ENCODE measurements around the gene PCDHGC3.
"Not testable (repeated sequence)": the region's sequence is repeated elsewhere in the genome, so short reads cannot be mapped to it uniquely, and the experiment has no call there.

The PCDHGC3 gene

DNA sequence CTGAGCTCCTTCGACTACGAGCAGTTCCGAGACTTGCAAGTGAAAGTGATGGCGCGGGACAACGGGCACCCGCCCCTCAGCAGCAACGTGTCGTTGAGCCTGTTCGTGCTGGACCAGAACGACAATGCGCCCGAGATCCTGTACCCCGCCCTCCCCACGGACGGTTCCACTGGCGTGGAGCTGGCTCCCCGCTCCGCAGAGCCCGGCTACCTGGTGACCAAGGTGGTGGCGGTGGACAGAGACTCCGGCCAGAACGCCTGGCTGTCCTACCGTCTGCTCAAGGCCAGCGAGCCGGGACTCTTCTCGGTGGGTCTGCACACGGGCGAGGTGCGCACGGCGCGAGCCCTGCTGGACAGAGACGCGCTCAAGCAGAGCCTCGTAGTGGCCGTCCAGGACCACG lies 43.5 kb upstream of the PCDHGC3 start:
- not testable (repeated sequence) for H2AFZ ChIP-seq (ENCODE audit: low read depth, low read length); H3K27ac ChIP-seq (ENCODE audit: low read length, poor library complexity, severe bottlenecking); H4K8ac ChIP-seq (ENCODE audit: low read length); H3K9ac ChIP-seq (ENCODE audit: low read length); H2BK120ac ChIP-seq (ENCODE audit: low read depth, low read length); H2BK12ac ChIP-seq (ENCODE audit: low read length in 2 of 2); H4K91ac ChIP-seq (ENCODE audit: low read length); DNase-seq; H2BK15ac ChIP-seq (ENCODE audit: low read depth, poor library complexity, severe bottlenecking); H3K4ac ChIP-seq (ENCODE audit: low read depth in 1 of 2, low read length in 2 of 2); H3K23ac ChIP-seq (ENCODE audit: low read length in 2 of 2); H3K4me1 ChIP-seq (ENCODE audit: control insufficient read depth, insufficient read depth, low read depth, low read length); H3K27me3 ChIP-seq (ENCODE audit: control insufficient read depth in 1 of 2, insufficient read depth in 1 of 2, low read length in 2 of 2); H3K18ac ChIP-seq (ENCODE audit: low read depth in 1 of 2, low read length in 2 of 2); H2BK5ac ChIP-seq (ENCODE audit: low read depth, low read length, poor library complexity, severe bottlenecking); H2AK5ac ChIP-seq (ENCODE audit: low read length, severe bottlenecking); H3K4me2 ChIP-seq (ENCODE audit: low read length, poor library complexity, severe bottlenecking); H3K14ac ChIP-seq (ENCODE audit: low read length in 2 of 2)
- H3K79me1 ChIP-seq (replicated peaks; ENCODE audit: low read length, poor library complexity, severe bottlenecking), result peaks cover 14% of the 10 kb centered on the region
- H3K9me3 ChIP-seq (ENCODE audit: control insufficient read depth, low read length), result peaks cover 21% of the 10 kb centered on the region
- WGBS, result 98% methylated on average over 23 of the region's 38 CpGs
- H3K4me3 ChIP-seq (ENCODE audit: insufficient read depth in 1 of 2, low read depth in 1 of 2, low read length in 2 of 2), result peak overlapping the region in 1 of 2 experiments; percentile 80
- peaks cover 9 to 28% of the 10 kb centered on the region in 2 experiments for H3K36me3 ChIP-seq (ENCODE audit: control insufficient read depth in 1 of 2, insufficient read depth in 2 of 2, low read depth in 1 of 2, low read length in 2 of 2)

DNA sequence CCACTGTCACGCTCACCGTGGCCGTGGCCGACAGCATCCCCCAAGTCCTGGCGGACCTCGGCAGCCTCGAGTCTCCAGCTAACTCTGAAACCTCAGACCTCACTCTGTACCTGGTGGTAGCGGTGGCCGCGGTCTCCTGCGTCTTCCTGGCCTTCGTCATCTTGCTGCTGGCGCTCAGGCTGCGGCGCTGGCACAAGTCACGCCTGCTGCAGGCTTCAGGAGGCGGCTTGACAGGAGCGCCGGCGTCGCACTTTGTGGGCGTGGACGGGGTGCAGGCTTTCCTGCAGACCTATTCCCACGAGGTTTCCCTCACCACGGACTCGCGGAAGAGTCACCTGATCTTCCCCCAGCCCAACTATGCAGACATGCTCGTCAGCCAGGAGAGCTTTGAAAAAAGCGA lies 43.0 kb upstream of the PCDHGC3 start:
- not testable (repeated sequence) for H2BK12ac ChIP-seq (ENCODE audit: low read length in 2 of 2); H3K27me3 ChIP-seq (ENCODE audit: control insufficient read depth in 1 of 2, insufficient read depth in 1 of 2, low read length in 2 of 2); H2BK15ac ChIP-seq (ENCODE audit: low read depth, poor library complexity, severe bottlenecking); H3K14ac ChIP-seq (ENCODE audit: low read length in 2 of 2); H3K4me1 ChIP-seq (ENCODE audit: control insufficient read depth, insufficient read depth, low read depth, low read length); H3K4ac ChIP-seq (ENCODE audit: low read depth in 1 of 2, low read length in 2 of 2); H3K4me2 ChIP-seq (ENCODE audit: low read length, poor library complexity, severe bottlenecking); H3K27ac ChIP-seq (ENCODE audit: low read length, poor library complexity, severe bottlenecking); H3K18ac ChIP-seq (ENCODE audit: low read depth in 1 of 2, low read length in 2 of 2); H2AK5ac ChIP-seq (ENCODE audit: low read length, severe bottlenecking); H4K8ac ChIP-seq (ENCODE audit: low read length); H3K23ac ChIP-seq (ENCODE audit: low read length in 2 of 2); H3K9ac ChIP-seq (ENCODE audit: low read length); H2BK5ac ChIP-seq (ENCODE audit: low read depth, low read length, poor library complexity, severe bottlenecking); H2AFZ ChIP-seq (ENCODE audit: low read depth, low read length); DNase-seq; H2BK120ac ChIP-seq (ENCODE audit: low read depth, low read length); H4K91ac ChIP-seq (ENCODE audit: low read length)
- Histone ChIP-seq H3K4me3 (ENCODE audit: insufficient read depth in 1 of 2, low read depth in 1 of 2, low read length in 2 of 2) (peak overlapping the region in 1 of 2 experiments; percentile 80), H3K79me1 (replicated peaks; ENCODE audit: low read length, poor library complexity, severe bottlenecking) (peaks cover 10% of the 10 kb centered on the region), H3K9me3 (ENCODE audit: control insufficient read depth, low read length) (peaks cover 17% of the 10 kb centered on the region), H3K36me3 (ENCODE audit: control insufficient read depth in 1 of 2, insufficient read depth in 2 of 2, low read depth in 1 of 2, low read length in 2 of 2) (peaks cover 6 to 23% of the 10 kb centered on the region in 2 experiments)
- WGBS, result 98% methylated on average over 27 of the region's 29 CpGs

DNA sequence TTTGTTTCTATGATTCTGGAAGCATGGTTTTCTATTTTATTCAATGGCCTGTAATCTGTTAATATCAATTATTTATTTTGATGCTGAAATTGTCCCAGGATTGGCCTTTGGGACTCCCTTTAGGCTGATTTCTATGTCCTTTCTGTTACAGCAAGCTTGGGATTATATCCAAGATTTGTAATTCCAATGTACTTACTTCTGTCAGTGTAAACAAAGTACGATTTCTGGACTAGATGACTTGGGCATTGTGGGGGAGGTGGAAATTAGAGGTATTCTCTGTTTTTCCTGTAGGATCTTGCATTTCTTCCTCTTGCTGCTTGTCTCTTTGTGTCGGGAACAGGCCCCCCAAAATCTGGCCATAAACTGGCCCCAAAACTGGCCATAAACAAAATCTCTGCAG lies 41.8 kb upstream of the PCDHGC3 start:
- Histone ChIP-seq H2BK120ac (ENCODE audit: low read depth, low read length) (no peak overlapping the region), H3K79me1 (replicated peaks; ENCODE audit: low read length, poor library complexity, severe bottlenecking) (peaks cover 9% of the 10 kb centered on the region), H3K23ac (ENCODE audit: low read length in 2 of 2) (no peak overlapping the region), H2AFZ (ENCODE audit: low read depth, low read length) (no peak overlapping the region), H3K4me1 (ENCODE audit: control insufficient read depth, insufficient read depth, low read depth, low read length) (no peaks in the 10 kb centered on the region), H3K36me3 (ENCODE audit: control insufficient read depth in 1 of 2, insufficient read depth in 2 of 2, low read depth in 1 of 2, low read length in 2 of 2) (peaks cover 0 to 18% of the 10 kb centered on the region in 2 experiments), H3K4ac (ENCODE audit: low read depth in 1 of 2, low read length in 2 of 2) (no peak overlapping the region), H3K4me3 (ENCODE audit: insufficient read depth in 1 of 2, low read depth in 1 of 2, low read length in 2 of 2) (peak overlapping the region in 1 of 2 experiments; percentile 56), H3K9ac (ENCODE audit: low read length) (no peak overlapping the region), H3K9me3 (ENCODE audit: control insufficient read depth, low read length) (peaks cover 11% of the 10 kb centered on the region), H2BK5ac (ENCODE audit: low read depth, low read length, poor library complexity, severe bottlenecking) (no peak overlapping the region), H3K18ac (ENCODE audit: low read depth in 1 of 2, low read length in 2 of 2) (no peak overlapping the region), H4K91ac (ENCODE audit: low read length) (no peak overlapping the region), H3K27ac (ENCODE audit: low read length, poor library complexity, severe bottlenecking) (no peak overlapping the region), H3K27me3 (ENCODE audit: control insufficient read depth in 1 of 2, insufficient read depth in 1 of 2, low read length in 2 of 2) (no peaks in the 10 kb centered on the region), H2BK12ac (ENCODE audit: low read length in 2 of 2) (no peak overlapping the region), H4K8ac (ENCODE audit: low read length) (no peak overlapping the region), H2AK5ac (ENCODE audit: low read length, severe bottlenecking) (no peak overlapping the region), H2BK15ac (ENCODE audit: low read depth, poor library complexity, severe bottlenecking) (no peak overlapping the region), H3K4me2 (ENCODE audit: low read length, poor library complexity, severe bottlenecking) (no peak overlapping the region), H3K14ac (ENCODE audit: low read length in 2 of 2) (no peak overlapping the region)
- DNase-seq, result no peak
- 95% methylated on average over 2 of the region's 2 CpGs for WGBS

GRCh38 chr5:141437221-141437620 lies 38.5 kb upstream of the PCDHGC3 start:
- no CpG with 5 or more reads among the region's 2 CpGs for WGBS
- H3K4ac ChIP-seq (ENCODE audit: low read depth in 1 of 2, low read length in 2 of 2), result no peak overlapping the region
- H2BK12ac ChIP-seq (ENCODE audit: low read length in 2 of 2), result no peak overlapping the region
- H3K4me3 ChIP-seq (ENCODE audit: insufficient read depth in 1 of 2, low read depth in 1 of 2, low read length in 2 of 2), result no peak overlapping the region
- no peak overlapping the region for H3K9ac ChIP-seq (ENCODE audit: low read length)
- no peak overlapping the region for H3K18ac ChIP-seq (ENCODE audit: low read depth in 1 of 2, low read length in 2 of 2)
- DNase-seq, result no peak
- no peaks in the 10 kb centered on the region for H3K27me3 ChIP-seq (ENCODE audit: control insufficient read depth in 1 of 2, insufficient read depth in 1 of 2, low read length in 2 of 2)
- H3K27ac ChIP-seq (ENCODE audit: low read length, poor library complexity, severe bottlenecking), result no peak overlapping the region
- H4K91ac ChIP-seq (ENCODE audit: low read length), result no peak overlapping the region
- H3K14ac ChIP-seq (ENCODE audit: low read length in 2 of 2), result no peak overlapping the region
- no peak overlapping the region for H2AFZ ChIP-seq (ENCODE audit: low read depth, low read length)
- H4K8ac ChIP-seq (ENCODE audit: low read length), result no peak overlapping the region
- H3K36me3 ChIP-seq (ENCODE audit: control insufficient read depth in 1 of 2, insufficient read depth in 2 of 2, low read depth in 1 of 2, low read length in 2 of 2), result peaks cover 7 to 12% of the 10 kb centered on the region in 2 experiments
- H2BK5ac ChIP-seq (ENCODE audit: low read depth, low read length, poor library complexity, severe bottlenecking), result no peak overlapping the region
- H3K4me1 ChIP-seq (ENCODE audit: control insufficient read depth, insufficient read depth, low read depth, low read length), result peaks cover 5% of the 10 kb centered on the region
- H2BK120ac ChIP-seq (ENCODE audit: low read depth, low read length), result no peak overlapping the region
- no peak overlapping the region for H3K4me2 ChIP-seq (ENCODE audit: low read length, poor library complexity, severe bottlenecking)
- H3K9me3 ChIP-seq (ENCODE audit: control insufficient read depth, low read length), result peaks cover 8% of the 10 kb centered on the region
- H2BK15ac ChIP-seq (ENCODE audit: low read depth, poor library complexity, severe bottlenecking), result no peak overlapping the region
- peaks cover 17% of the 10 kb centered on the region for H3K79me1 ChIP-seq (replicated peaks; ENCODE audit: low read length, poor library complexity, severe bottlenecking)
- no peak overlapping the region for H2AK5ac ChIP-seq (ENCODE audit: low read length, severe bottlenecking)
- no peak overlapping the region for H3K23ac ChIP-seq (ENCODE audit: low read length in 2 of 2)

Data from mesenchymal stem cell (in vitro differentiated cells and primary cell).